GM12878 (cell line): ENCODE data around the gene CD164. TPM values are rescaled to one million over a fixed set of nuclear protein-coding genes. Genes with fewer than 3 reads are reported as not detected.

Source experiments
- BACH1 ChIP-seq: fragments of 450-650 bp; IDR thresholded peaks from 2 replicates; pipeline ENCODE4 v1.6.1; 2017; ENCODE audit warnings: mild to moderate bottlenecking, borderline replicate concordance
- BMI1 ChIP-seq: fragments of 450-650 bp; IDR thresholded peaks from 2 replicates; pipeline ENCODE4 v1.6.1; 2016; ENCODE audit warnings: mild to moderate bottlenecking, moderate library complexity, borderline replicate concordance
- CBFB ChIP-seq: IDR thresholded peaks from 2 replicates; pipeline ENCODE4 v1.6.1; 2016; ENCODE audit warnings: antibody characterized with exemption, low read depth
- CEBPB ChIP-seq, 2 experiments: fragments of 150-350 bp in 1 of 2; IDR thresholded peaks; 2 replicates each; pipeline ENCODE4 v1.6.1; 2012 to 2014; ENCODE audit warnings: low read depth in 2 of 2, low read length in 2 of 2, borderline replicate concordance in 1 of 2, inconsistent platforms in 1 of 2
- CHD4 ChIP-seq: fragments of 200-600 bp; sonication (generic); IDR thresholded peaks from 2 replicates; pipeline ENCODE4 v1.6.1; 2016; ENCODE audit warnings: mild to moderate bottlenecking
- CREB1 ChIP-seq: IDR thresholded peaks from 2 replicates; pipeline ENCODE4 v1.6.1; 2012; ENCODE audit warnings: low read depth, mild to moderate bottlenecking, inconsistent platforms
- FOXM1 ChIP-seq: IDR thresholded peaks from 2 replicates; pipeline ENCODE4 v1.6.1; 2012; ENCODE audit warnings: low read depth, mild to moderate bottlenecking, inconsistent platforms, low read length, moderate library complexity
- GABPA ChIP-seq: IDR thresholded peaks from 2 replicates; pipeline ENCODE4 v1.6.1; 2014; ENCODE audit warnings: antibody characterized with exemption, low read depth, mild to moderate bottlenecking, inconsistent platforms
- IRF3 ChIP-seq: fragments of 450-650 bp; IDR thresholded peaks from 2 replicates; pipeline ENCODE4 v1.6.1; 2014; ENCODE audit warnings: mild to moderate bottlenecking
- IRF4 ChIP-seq: IDR thresholded peaks from 2 replicates; pipeline ENCODE4 v1.6.1; 2011; ENCODE audit warnings: low read depth, low read length
- MLLT1 ChIP-seq: fragments of 450-650 bp; IDR thresholded peaks from 2 replicates; pipeline ENCODE4 v1.6.1; 2016; ENCODE audit warnings: mild to moderate bottlenecking
- MXI1 ChIP-seq: fragments of 150-350 bp; IDR thresholded peaks from 2 replicates; pipeline ENCODE4 v1.6.1; 2011; ENCODE audit warnings: low read depth, mild to moderate bottlenecking, inconsistent platforms, low read length, improper control_type of control experiment
- NRF1 ChIP-seq: conservative IDR thresholded peaks from 2 replicates; pipeline ENCODE4 v1.6.1; 2011; ENCODE audit warnings: mild to moderate bottlenecking, low read depth, low read length, improper control_type of control experiment
- SMAD1 ChIP-seq: fragments of 450-650 bp; IDR thresholded peaks from 2 replicates; pipeline ENCODE4 v1.6.1; 2018; ENCODE audit warnings: mild to moderate bottlenecking, low read depth; ENCODE audit not compliant: partially characterized antibody
- USF2 ChIP-seq: IDR thresholded peaks from 2 replicates; pipeline ENCODE4 v1.6.1; 2011; ENCODE audit warnings: low read depth, low read length, improper control_type of control experiment, borderline replicate concordance
- ZNF274 ChIP-seq: IDR thresholded peaks from one replicate; pipeline ENCODE4 v1.8.0; 2011; ENCODE audit not compliant: insufficient read length, insufficient read depth
- ZNF592 ChIP-seq: fragments of 450-650 bp; IDR thresholded peaks from 2 replicates; pipeline ENCODE4 v1.6.1; 2017; ENCODE audit warnings: mild to moderate bottlenecking, moderate library complexity
- ZZZ3 ChIP-seq: IDR thresholded peaks from 2 replicates; pipeline ENCODE4 v1.6.1; 2011; ENCODE audit warnings: low read depth; ENCODE audit not compliant: control insufficient read depth, insufficient read length
- polyA plus RNA-seq, 11 experiments: library from polyadenylated mRNA; depleted of rRNA in 4 of 11; unstranded in 6 of 11; stranded (reverse) in 5 of 11; fragments of >200 nt; fragmentation: Nextera tagmentation in 4 of 11; fragmentation: Illumina TruSeq in 1 of 11; extraction: Ambion mirVana in 4 of 11; extraction: Trizol in 1 of 11; gene quantifications; 1 replicate in 1 of 11; 2 replicates in 10 of 11; pipeline versions ENCODE4 v1.2.1 to v1.2.3, GENCODE V29; 2011 to 2016; ENCODE audit warnings: inconsistent platforms in 2 of 11, missing spikeins in 2 of 11, low read depth in 1 of 11
- total RNA-seq, 4 experiments: library from RNA; depleted of rRNA in 3 of 4; stranded (reverse); fragments of >200 nt in 3 of 4; fragmentation: Illumina TruSeq in 1 of 4; extraction: Trizol in 1 of 4; gene quantifications; 2 replicates each; pipeline versions ENCODE4 v1.2.1 to v1.2.3, GENCODE V29; 2013 to 2021
- TF ChIP-seq, protein P1 (sequence below): fragments of 450-650 bp; IDR thresholded peaks from 2 replicates; pipeline ENCODE4 v1.6.1; 2017; ENCODE audit warnings: antibody characterized with exemption, mild to moderate bottlenecking, moderate library complexity

CD164 gene
- total and polyA plus RNA-seq, 10 of the 15 experiments (the other 5 are each of a cell fraction or from before 2014, with no cell fraction given), result 145 to 447 (median 211) TPM

DNA sequence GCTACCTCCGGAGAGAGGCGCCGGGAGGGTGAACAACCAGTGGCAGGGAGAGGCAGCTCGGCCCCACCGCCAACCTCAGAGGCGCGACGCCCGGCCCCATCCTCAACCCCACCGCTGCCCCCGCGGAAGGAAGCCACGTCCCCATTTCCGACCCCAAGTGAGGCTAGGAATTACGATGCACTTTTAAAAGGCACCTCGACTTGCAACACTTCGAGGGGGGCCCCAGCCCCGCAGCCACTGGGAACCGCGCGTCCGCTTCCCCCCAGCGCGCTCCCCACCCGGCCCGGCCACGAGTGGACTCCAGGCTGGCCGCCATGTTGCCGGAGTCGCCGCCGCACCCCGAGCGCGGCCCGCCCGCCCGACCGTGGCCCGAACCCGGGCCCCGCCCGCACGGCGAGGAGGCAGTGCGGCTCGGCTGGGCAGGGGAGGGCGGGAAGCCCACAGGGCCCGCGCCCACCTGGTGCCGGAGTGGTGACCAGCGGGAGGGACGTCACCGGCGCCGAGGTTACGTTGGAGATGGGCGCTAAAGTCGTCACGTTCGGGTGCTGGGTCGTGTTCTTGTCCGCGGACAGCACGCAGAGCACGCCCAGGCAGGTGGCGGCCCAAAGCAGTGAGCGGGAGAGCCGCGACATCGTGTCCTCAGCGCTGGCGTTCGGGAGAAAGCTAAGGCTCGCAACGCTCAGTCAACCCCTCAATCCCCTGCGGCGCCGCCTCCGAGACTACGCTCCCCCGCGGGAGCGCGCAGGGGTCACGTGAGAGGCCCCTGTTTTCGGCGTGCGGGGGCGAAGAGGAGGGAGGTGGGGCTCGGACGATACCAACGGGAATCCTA lies at the start of gene CD164 (continued):
- TF ChIP-seq MLLT1 (no peak; the same call in 1 of the 2 replicates), IRF3 (no peak), USF2 (peak; percentile 48; the same call in 1 of the 2 replicates), CHD4 (no peak), CEBPB (IDR thresholded peaks at IDR 0.05; ENCODE audit: borderline replicate concordance in 1 of 2, low read depth in 2 of 2, low read length in 2 of 2) (no peak), CBFB (no peak), NRF1 (no peak), FOXM1 (no peak), ZNF274 (no peak), IRF4 (no peak), GABPA (no peak), SMAD1 (peak; percentile 36), BMI1 (no peak), CREB1 (peak; percentile 86), MXI1 (0 out of 2 replicates have a peak, but pooled peaks have one; percentile 5), BACH1 (no peak; the same call in none of the 2 replicates), ZZZ3 (no peak), ZNF592 (no peak)
- TF ChIP-seq, protein P1, sequence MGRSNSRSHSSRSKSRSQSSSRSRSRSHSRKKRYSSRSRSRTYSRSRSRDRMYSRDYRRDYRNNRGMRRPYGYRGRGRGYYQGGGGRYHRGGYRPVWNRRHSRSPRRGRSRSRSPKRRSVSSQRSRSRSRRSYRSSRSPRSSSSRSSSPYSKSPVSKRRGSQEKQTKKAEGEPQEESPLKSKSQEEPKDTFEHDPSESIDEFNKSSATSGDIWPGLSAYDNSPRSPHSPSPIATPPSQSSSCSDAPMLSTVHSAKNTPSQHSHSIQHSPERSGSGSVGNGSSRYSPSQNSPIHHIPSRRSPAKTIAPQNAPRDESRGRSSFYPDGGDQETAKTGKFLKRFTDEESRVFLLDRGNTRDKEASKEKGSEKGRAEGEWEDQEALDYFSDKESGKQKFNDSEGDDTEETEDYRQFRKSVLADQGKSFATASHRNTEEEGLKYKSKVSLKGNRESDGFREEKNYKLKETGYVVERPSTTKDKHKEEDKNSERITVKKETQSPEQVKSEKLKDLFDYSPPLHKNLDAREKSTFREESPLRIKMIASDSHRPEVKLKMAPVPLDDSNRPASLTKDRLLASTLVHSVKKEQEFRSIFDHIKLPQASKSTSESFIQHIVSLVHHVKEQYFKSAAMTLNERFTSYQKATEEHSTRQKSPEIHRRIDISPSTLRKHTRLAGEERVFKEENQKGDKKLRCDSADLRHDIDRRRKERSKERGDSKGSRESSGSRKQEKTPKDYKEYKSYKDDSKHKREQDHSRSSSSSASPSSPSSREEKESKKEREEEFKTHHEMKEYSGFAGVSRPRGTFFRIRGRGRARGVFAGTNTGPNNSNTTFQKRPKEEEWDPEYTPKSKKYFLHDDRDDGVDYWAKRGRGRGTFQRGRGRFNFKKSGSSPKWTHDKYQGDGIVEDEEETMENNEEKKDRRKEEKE, result no peak
